Transverse colon (tissue), 4 donors: ENCODE data around the gene NLGN1. TPM values are rescaled to one million over a fixed set of nuclear protein-coding genes. Genes with fewer than 3 reads are reported as not detected.

Experiments
- DNase-seq: peaks from one replicate; pipeline ENCODE4 v3.0.0-alpha.2; 2019
- H3K27ac ChIP-seq, 4 donors: fragments of 200-600 bp; sonication (generic); 2 replicates each; pipeline ENCODE4 v1.5.1; 2016 to 2018; ENCODE audit warnings: inconsistent platforms in 4 of 4
- H3K27me3 ChIP-seq: fragments of 200-600 bp; sonication (generic); 2 replicates; pipeline ENCODE4 v1.5.1; 2017; ENCODE audit warnings: inconsistent platforms
- H3K36me3 ChIP-seq, 4 donors: fragments of 200-600 bp; sonication (generic); 2 replicates each; pipeline ENCODE4 v1.5.1; 2017 to 2019; ENCODE audit warnings: inconsistent platforms in 4 of 4
- H3K4me1 ChIP-seq, 4 donors: fragments of 200-600 bp; sonication (generic); 2 replicates each; pipeline ENCODE4 v1.5.1; 2017 to 2020; ENCODE audit warnings: inconsistent platforms in 4 of 4
- H3K4me3 ChIP-seq, 4 donors: fragments of 200-600 bp; sonication (generic); 1 replicate in 1 of 4; 2 replicates in 3 of 4; pipeline versions ENCODE4 v1.5.1 to v1.6.1; 2017 to 2019; ENCODE audit warnings: inconsistent platforms in 4 of 4
- H3K9me3 ChIP-seq, 2 donors: fragments of 200-600 bp; sonication (generic); 2 replicates each; pipeline ENCODE4 v1.5.1; 2017 to 2019; ENCODE audit warnings: inconsistent platforms in 2 of 2
- CTCF ChIP-seq, 5 experiments: fragments of 200-600 bp in 3 of 5; fragments of 450-650 bp in 2 of 5; sonication (generic) in 3 of 5; IDR thresholded peaks; 1 replicate in 2 of 5; 2 replicates in 3 of 5; pipeline ENCODE4 v1.5.1; 2016 to 2017; ENCODE audit warnings: antibody characterized with exemption in 5 of 5, inconsistent platforms in 3 of 5, mild to moderate bottlenecking in 2 of 5, moderate library complexity in 1 of 5
- EP300 ChIP-seq: sonication (generic); formaldehyde crosslinking; IDR thresholded peaks from one replicate; pipeline ENCODE4 v1.6.1; 2017; ENCODE audit warnings: antibody characterized with exemption, low read depth
- POLR2A ChIP-seq: fragments of 450-650 bp; IDR thresholded peaks from one replicate; pipeline ENCODE4 v1.6.1; 2016; ENCODE audit warnings: antibody characterized with exemption, mild to moderate bottlenecking, moderate library complexity
- POLR2AphosphoS5 ChIP-seq, 3 donors: sonication (generic); formaldehyde crosslinking; IDR thresholded peaks; one replicate each; pipeline ENCODE4 v1.6.1; 2016; ENCODE audit warnings: antibody characterized with exemption in 3 of 3
- WGBS, 2 donors: methylation state at CpG; one replicate each; pipeline ENCODE4 v1.1.5; 2018; ENCODE audit warnings: low coverage in 1 of 2; 5-methylcytosine and 5-hydroxymethylcytosine counted together
- in situ Hi-C, 4 donors: fragments of 200-750 bp; cut with MboI; loops; one replicate each; pipeline versions ENCODE4 v1.15.0 to v1.15.1; 2017; ENCODE audit warnings: low sequenced_read_pairs in 3 of 4, low pct_ligation_motif_present in 1 of 4, low pct_unique_long_range_greater_than_20kb in 1 of 4
- intact Hi-C: fragments of 100-400 bp; cut with DNase I; formaldehyde crosslinking; loops from one replicate; pipeline ENCODE4 v1.15.1; 2023; ENCODE audit warnings: low total_unique reads
- total RNA-seq, 4 donors: library from RNA; depleted of rRNA; stranded (reverse); fragments of >200 nt; gene quantifications; one replicate each; pipeline ENCODE4 v1.1.0, GENCODE V29; 2016

The NLGN1 gene
- total RNA-seq, 4 donors from 2014 or later = 0.40 to 5.2 (median 1.9) TPM; not detected in 1

DNA sequence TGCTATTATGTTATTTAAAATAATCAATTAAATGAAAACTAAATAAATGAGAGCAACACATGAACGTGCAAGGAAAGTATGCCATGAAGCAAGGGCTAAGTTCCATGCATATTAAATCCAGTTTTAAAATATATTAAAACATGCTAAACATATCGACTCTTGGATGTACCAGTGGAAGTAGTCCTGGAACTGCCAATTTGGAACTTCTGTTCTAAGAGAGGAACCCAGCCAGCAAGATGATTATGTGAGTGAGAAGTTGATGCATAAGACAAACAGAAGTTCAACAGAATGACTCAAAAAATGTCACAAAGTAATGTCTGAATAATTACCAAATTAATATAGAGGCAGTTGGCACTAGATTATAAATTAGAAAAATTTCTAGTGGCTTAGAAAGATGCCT lies 714.2 kb downstream of the NLGN1 start:
- in situ Hi-C loops = no loop called here

GRCh38 chr3:174116421-174116820 lies 718.9 kb downstream of the NLGN1 start:
- no peaks in the 10 kb centered on the region for H3K4me1 ChIP-seq
- no peaks in the 10 kb centered on the region for H3K36me3 ChIP-seq
- in situ Hi-C loops = no loop called here
- 82 to 89% methylated on average over 2 to 4 of the region's 4 CpGs for WGBS, 2 donors
- intact Hi-C loops = no loop called here
- H3K4me3 ChIP-seq = no peak overlapping the region
- TF ChIP-seq EP300 = no peak
- TF ChIP-seq POLR2AphosphoS5 (IDR thresholded peaks at IDR 0.05) = no peak
- no peak for TF ChIP-seq CTCF (IDR thresholded peaks at IDR 0.05)
- no peak for TF ChIP-seq POLR2A
- DNase-seq = no peak
- no peaks in the 10 kb centered on the region for H3K27me3 ChIP-seq
- H3K9me3 ChIP-seq = peaks cover 0 to 4% of the 10 kb centered on the region in 2 donors
- no peak overlapping the region for H3K27ac ChIP-seq

More for the DNA sequence above, 714.2 kb downstream of the NLGN1 start:
- H3K9me3 ChIP-seq = peaks cover 0 to 4% of the 10 kb centered on the region in 2 donors
- H3K4me1 ChIP-seq = no peaks in the 10 kb centered on the region
- 51 to 72% methylated on average over 2 of the region's 2 CpGs for WGBS, 2 donors
- intact Hi-C loops = no loop called here
- DNase-seq = no peak
- TF ChIP-seq POLR2AphosphoS5 (IDR thresholded peaks at IDR 0.05) = no peak
- TF ChIP-seq EP300 = no peak
- no peak for TF ChIP-seq CTCF (IDR thresholded peaks at IDR 0.05)
- H3K36me3 ChIP-seq = no peaks in the 10 kb centered on the region
- no peak overlapping the region for H3K27ac ChIP-seq
- no peak overlapping the region for H3K4me3 ChIP-seq
- no peaks in the 10 kb centered on the region for H3K27me3 ChIP-seq

- Histone ChIP-seq H3K27ac (no peak overlapping the region), H3K4me3 (no peak overlapping the region), H3K9me3 (no peaks in the 10 kb centered on the region), H3K36me3 (no peaks in the 10 kb centered on the region), H3K4me1 (no peaks in the 10 kb centered on the region), H3K27me3 (no peaks in the 10 kb centered on the region)
- TF ChIP-seq POLR2AphosphoS5 (IDR thresholded peaks at IDR 0.05) = no peak
- no peak for TF ChIP-seq POLR2A
- TF ChIP-seq CTCF (IDR thresholded peaks at IDR 0.05) = no peak
- no peak for TF ChIP-seq EP300
- intact Hi-C loops = no loop called here
- in situ Hi-C loops = no loop called here
- no peak for DNase-seq
Measured at GRCh38 chr3:174120997-174121396, 723.5 kb downstream of the NLGN1 start.

GRCh38 chr3:174122411-174122810 lies 724.9 kb downstream of the NLGN1 start:
- WGBS, 2 donors = 60 to 73% methylated on average over 2 of the region's 2 CpGs
- Histone ChIP-seq H3K27ac (no peak overlapping the region), H3K27me3 (no peaks in the 10 kb centered on the region), H3K4me1 (no peaks in the 10 kb centered on the region), H3K36me3 (no peaks in the 10 kb centered on the region), H3K9me3 (no peaks in the 10 kb centered on the region), H3K4me3 (no peak overlapping the region)
- in situ Hi-C loops (no loop called here), intact Hi-C loops (no loop called here)
- no peak for DNase-seq
- TF ChIP-seq CTCF (IDR thresholded peaks at IDR 0.05) = no peak
- no peak for TF ChIP-seq POLR2AphosphoS5 (IDR thresholded peaks at IDR 0.05)
- no peak for TF ChIP-seq POLR2A
- TF ChIP-seq EP300 = no peak
